HepG2 (cell line): ENCODE data around the gene GPC6. TPM values are rescaled to one million over a fixed set of nuclear protein-coding genes. Genes with fewer than 3 reads are reported as not detected.

Experiments used
- ATAC-seq: fragments of 200-7000 bp; cut with Tn5 transposase; 3 replicates; pipeline ENCODE4 v1.9.1; 2020; ENCODE audit warnings: mild to moderate bottlenecking, moderate library complexity
- BruUV-seq: library from RNA; stranded (reverse); fragments of 400-500 nt; replicated peaks from 2 replicates; lab custom pipeline; 2021; lab: Mats Ljungman, UMichigan
- CTCF ChIA-PET: fragments of 300-600 bp; formaldehyde crosslinking; extraction: SDS; loops from one replicate; lab custom pipeline; 2021; ENCODE audit warnings: low total read pairs, inconsistent platforms, low intra/inter-chr PET ratio; lab: Yijun Ruan, JAX
- POLR2A ChIA-PET: fragments of 350-600 bp; sonication (Branson Sonifier 250); formaldehyde crosslinking; loops from one replicate; lab custom pipeline; 2020; ENCODE audit warnings: antibody characterized with exemption, inconsistent platforms; lab: Yijun Ruan, JAX
- DNase-seq: peaks from one replicate; pipeline ENCODE4 v3.0.0-alpha.2; 2015; ENCODE audit warnings: low spot score
- FAIRE-seq: peaks from 3 replicates; lab custom pipeline; 2011; peaks lifted over from hg19 to GRCh38; lab: Jason Lieb, UNC
- H2AFZ ChIP-seq: one replicate; pipeline ENCODE4 v1.6.1; 2011; ENCODE audit warnings: low read length, inconsistent platforms
- H3K27ac ChIP-seq: fragments of 300-600 bp; 3 replicates; pipeline ENCODE4 v1.8.0; 2011; ENCODE audit warnings: mixed run types, mild to moderate bottlenecking, mixed read lengths, low read length, inconsistent platforms; ENCODE audit not compliant: insufficient read depth; ENCODE audit errors: extremely low read length
- H3K27me3 ChIP-seq, 2 experiments: fragments of 200-600 bp in 1 of 2; 2 replicates in 1 of 2; 3 replicates in 1 of 2; pipeline versions ENCODE4 v1.6.0 to v1.8.0; 2011; ENCODE audit warnings: low read length in 2 of 2, mild to moderate bottlenecking in 2 of 2, moderate library complexity in 2 of 2, inconsistent platforms in 1 of 2; ENCODE audit not compliant: insufficient read depth in 2 of 2, control insufficient read depth in 1 of 2
- H3K36me3 ChIP-seq, 2 experiments: fragments of 200-600 bp in 1 of 2; replicated peaks in 1 of 2; 2 replicates in 1 of 2; 3 replicates in 1 of 2; pipeline versions ENCODE4 v1.5.1 to v1.8.0; 2011; ENCODE audit warnings: low read length in 2 of 2, inconsistent platforms in 1 of 2; ENCODE audit not compliant: insufficient read depth in 2 of 2, control insufficient read depth in 1 of 2
- H3K4me1 ChIP-seq: 2 replicates; pipeline ENCODE4 v1.5.1; 2012; ENCODE audit warnings: low read length, inconsistent platforms; ENCODE audit not compliant: insufficient read depth
- H3K4me2 ChIP-seq: 2 replicates; pipeline ENCODE4 v1.6.0; 2011; ENCODE audit warnings: low read depth, low read length, inconsistent platforms
- H3K4me3 ChIP-seq, 3 experiments: fragments of 200-600 bp in 1 of 3; sonication (generic), shearing (Covaris generic) in 1 of 3; replicated peaks in 1 of 3; 2 replicates each; pipeline ENCODE4 v1.5.1; 2011 to 2016; ENCODE audit warnings: low read length in 3 of 3, inconsistent platforms in 2 of 3, low read depth in 2 of 3, mild to moderate bottlenecking in 2 of 3, control low read depth in 1 of 3, mixed read lengths in 1 of 3; ENCODE audit not compliant: insufficient read depth in 1 of 3
- H3K79me2 ChIP-seq: one replicate; pipeline ENCODE4 v1.6.1; 2011; ENCODE audit warnings: low read length, inconsistent platforms; ENCODE audit not compliant: insufficient read depth
- H3K9ac ChIP-seq: 2 replicates; pipeline ENCODE4 v1.6.0; 2011; ENCODE audit warnings: mild to moderate bottlenecking, low read depth, low read length, inconsistent platforms; ENCODE audit not compliant: insufficient read depth
- H3K9me3 ChIP-seq: 2 replicates; pipeline ENCODE4 v1.5.1; 2012; ENCODE audit warnings: mild to moderate bottlenecking, low read length
- H4K20me1 ChIP-seq: 2 replicates; pipeline ENCODE4 v1.6.0; 2011; ENCODE audit warnings: inconsistent platforms, mild to moderate bottlenecking, low read length, moderate library complexity; ENCODE audit not compliant: insufficient read depth
- AFF4 ChIP-seq: sonication (generic); formaldehyde crosslinking; IDR thresholded peaks from 2 replicates; pipeline ENCODE4 v1.4.0; 2020; ENCODE audit warnings: missing genetic modification reagents
- BORCS8-MEF2B ChIP-seq: sonication (generic); formaldehyde crosslinking; IDR thresholded peaks from 2 replicates; pipeline ENCODE4 v1.8.0; 2022; ENCODE audit warnings: mild to moderate bottlenecking, missing genetic modification reagents
- BRD4 ChIP-seq: sonication (generic); formaldehyde crosslinking; IDR thresholded peaks from 2 replicates; pipeline ENCODE4 v1.4.0; 2020; ENCODE audit warnings: missing genetic modification reagents
- CENPBD1 ChIP-seq: sonication (generic); formaldehyde crosslinking; IDR thresholded peaks from 2 replicates; pipeline ENCODE4 v1.8.0; 2022; ENCODE audit warnings: missing genetic modification reagents, low read depth, mild to moderate bottlenecking, borderline replicate concordance
- MBNL3 ChIP-seq: fragments of 250-450 bp; sonication (Bioruptor Pico); conservative IDR thresholded peaks from 2 replicates; pipeline ENCODE4 v1.8.0; 2022; ENCODE audit warnings: mild to moderate bottlenecking, inconsistent platforms
- MYPOP ChIP-seq: sonication (generic); formaldehyde crosslinking; IDR thresholded peaks from 2 replicates; pipeline ENCODE4 v1.8.1; 2023; ENCODE audit warnings: mild to moderate bottlenecking, moderate library complexity, missing genetic modification reagents
- RFX5 ChIP-seq: IDR thresholded peaks from 2 replicates; pipeline ENCODE4 v1.6.1; 2011; ENCODE audit warnings: low read depth, low read length, improper control_type of control experiment
- SCMH1 ChIP-seq: sonication (generic); formaldehyde crosslinking; IDR thresholded peaks from 2 replicates; pipeline ENCODE4 v1.9.0; 2021; ENCODE audit warnings: missing genetic modification reagents, mild to moderate bottlenecking, borderline replicate concordance
- TEAD2 ChIP-seq: sonication (generic); formaldehyde crosslinking; IDR thresholded peaks from 2 replicates; pipeline ENCODE4 v1.9.0; 2021; ENCODE audit warnings: missing genetic modification reagents
- TEAD3 ChIP-seq: optimal IDR thresholded peaks from 2 replicates; pipeline ENCODE3; 2016; ENCODE audit warnings: borderline replicate concordance
- THAP11 ChIP-seq: IDR thresholded peaks from 2 replicates; pipeline ENCODE4 v1.6.1; 2016; ENCODE audit warnings: missing biosample characterization, missing genetic modification reagents
- ZBTB42 ChIP-seq: sonication (generic); formaldehyde crosslinking; IDR thresholded peaks from 2 replicates; pipeline ENCODE4 v1.5.0; 2020; ENCODE audit warnings: mild to moderate bottlenecking, missing genetic modification reagents
- ZBTB46 ChIP-seq: sonication (generic); formaldehyde crosslinking; IDR thresholded peaks from 2 replicates; pipeline ENCODE4 v1.4.0; 2020; ENCODE audit warnings: mild to moderate bottlenecking, missing genetic modification reagents, borderline replicate concordance
- ZNF160 ChIP-seq: sonication (generic); formaldehyde crosslinking; IDR thresholded peaks from 2 replicates; pipeline ENCODE4 v1.8.0; 2022; ENCODE audit warnings: mild to moderate bottlenecking, inconsistent platforms, missing genetic modification reagents
- ZNF354B ChIP-seq: sonication (generic); formaldehyde crosslinking; IDR thresholded peaks from 2 replicates; pipeline ENCODE4 v1.8.0; 2022; ENCODE audit warnings: mild to moderate bottlenecking, missing genetic modification reagents
- ZNF510 ChIP-seq: sonication (generic); formaldehyde crosslinking; IDR thresholded peaks from 2 replicates; pipeline ENCODE4 v1.4.0; 2020; ENCODE audit warnings: low read depth, mild to moderate bottlenecking, missing genetic modification reagents
- ZNF772 ChIP-seq: sonication (generic); formaldehyde crosslinking; IDR thresholded peaks from 2 replicates; pipeline ENCODE4 v1.5.0; 2020; ENCODE audit warnings: mild to moderate bottlenecking, missing genetic modification reagents
- WGBS: methylation state at CpG from one replicate; pipeline ENCODE4 v1.1.6; 2017; ENCODE audit warnings: low lambda C conversion rate; 5-methylcytosine and 5-hydroxymethylcytosine counted together
- in situ Hi-C: cut with HindIII; loops from 2 replicates; pipeline ENCODE4 v1.10.0; 2017; ENCODE audit warnings: low pct_unique_long_range_greater_than_20kb; ENCODE audit not compliant: extremely low pct_ligation_motif_present
- intact Hi-C: fragments of 100-400 bp; cut with micrococcal nuclease; formaldehyde crosslinking; loops from one replicate; pipeline ENCODE4 v1.10.0; 2022; ENCODE audit not compliant: unreplicated experiment
- polyA plus RNA-seq, 8 experiments: library from polyadenylated mRNA; depleted of rRNA in 3 of 8; stranded (reverse) in 7 of 8; unstranded in 1 of 8; fragments of >200 nt; fragmentation: Illumina TruSeq in 4 of 8; extraction: Trizol in 4 of 8; gene quantifications; 2 replicates each; pipeline versions ENCODE4 v1.2.1 to v1.2.3, GENCODE V29; 2011 to 2016; ENCODE audit warnings: low read depth in 4 of 8, missing spikeins in 1 of 8, mixed read lengths in 1 of 8; ENCODE audit not compliant: insufficient read depth in 1 of 8
- total RNA-seq, 5 experiments: library from RNA; depleted of rRNA; stranded (reverse); fragments of >200 nt; fragmentation: Illumina TruSeq; extraction: Trizol; gene quantifications; 2 replicates each; pipeline ENCODE4 v1.2.3, GENCODE V29; 2016; ENCODE audit warnings: low read depth in 1 of 5

Gene GPC6
- total and polyA plus RNA-seq, 2 of the 13 experiments (the other 11 are each of a cell fraction or from before 2014, with no cell fraction given): 24.5 to 33.9 TPM

- no TSS peak for BruUV-seq
- in situ Hi-C loops (no loop called here), intact Hi-C loops (no loop called here)
- ATAC-seq (no peak), DNase-seq (no peak), FAIRE-seq (no peak)
- no peak overlapping the region for H3K4me2 ChIP-seq
- no peak overlapping the region for H3K9ac ChIP-seq
- ChIA-PET CTCF (no interaction called here), POLR2A (no interaction called here)
- no peaks in the 10 kb centered on the region for H3K9me3 ChIP-seq
- no peak overlapping the region for H3K27ac ChIP-seq
- no peak overlapping the region for H3K4me3 ChIP-seq
- no peaks in the 10 kb centered on the region for H4K20me1 ChIP-seq
- H3K79me2 ChIP-seq: no peaks in the 10 kb centered on the region
- no peaks in the 10 kb centered on the region for H3K4me1 ChIP-seq
- H3K36me3 ChIP-seq: no peaks in the 10 kb centered on the region
- 93% methylated on average over 3 of the region's 3 CpGs for WGBS
- no peaks in the 10 kb centered on the region for H3K27me3 ChIP-seq
- no peak overlapping the region for H2AFZ ChIP-seq
- TF ChIP-seq BORCS8-MEF2B (CRISPR knock-in tag) (no peak), ZNF772 (CRISPR knock-in tag) (no peak), TEAD2 (CRISPR knock-in tag) (no peak), AFF4 (CRISPR knock-in tag) (no peak), ZNF160 (CRISPR knock-in tag) (no peak), CENPBD1 (CRISPR knock-in tag) (no peak), ZNF354B (CRISPR knock-in tag) (no peak), SCMH1 (CRISPR knock-in tag) (no peak), THAP11 (CRISPR knock-in tag) (no peak), MBNL3 (CRISPR knock-in tag) (no peak), ZNF510 (CRISPR knock-in tag) (no peak), ZBTB46 (CRISPR knock-in tag) (no peak), TEAD3 (CRISPR knock-in tag) (no peak), BRD4 (CRISPR knock-in tag) (no peak), ZBTB42 (CRISPR knock-in tag) (no peak), MYPOP (CRISPR knock-in tag) (no peak), RFX5 (no peak)
Observed at GRCh38 chr13:93355094-93355493, 128.5 kb downstream of the GPC6 start.
